Activated CD8-positive, alpha-beta memory T cell treated with anti-CD3 and anti-CD28 coated beads for 48 hours (primary cell): ENCODE measurements around the gene TLE1.

Experiments used
- DNase-seq, 3 experiments: peaks; one replicate each; pipeline ENCODE4 v3.0.0-alpha.2; 2020; ENCODE audit warnings: low read depth in 2 of 3, low spot score in 2 of 3

Gene TLE1

GRCh38 chr9:81579381-81579780 is 110.0 kb downstream of the TLE1 start:
- DNase-seq: no peak

GRCh38 chr9:81578606-81579005 is 110.7 kb downstream of the TLE1 start:
- no peak for DNase-seq

- DNase-seq: no peak
Observed at GRCh38 chr9:81575956-81576355, 113.4 kb downstream of the TLE1 start.

- no peak for DNase-seq
Observed at GRCh38 chr9:81574405-81574804, 114.9 kb downstream of the TLE1 start.

GRCh38 chr9:81573415-81574321 is 115.7 kb downstream of the TLE1 start:
- DNase-seq: no peak

DNA sequence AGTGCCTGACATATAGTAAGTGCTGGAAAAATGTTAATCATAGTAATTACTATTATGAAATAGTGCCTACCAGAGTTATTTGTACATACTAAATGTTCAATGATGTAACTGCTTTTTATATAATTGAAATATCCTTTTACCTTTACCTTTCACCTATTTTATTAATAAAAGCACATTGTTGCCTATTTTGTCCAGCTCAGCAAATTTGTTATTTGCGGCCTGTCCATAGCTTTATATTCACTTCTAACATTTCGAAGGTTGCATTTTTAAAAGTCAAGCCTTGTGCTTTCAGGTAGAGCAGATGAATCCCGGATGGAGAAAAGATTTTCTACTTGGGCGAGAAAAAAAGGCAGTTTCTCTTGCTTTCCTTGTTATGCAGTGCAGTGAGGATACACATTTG is 119.3 kb downstream of the TLE1 start:
- no peak for DNase-seq

DNA sequence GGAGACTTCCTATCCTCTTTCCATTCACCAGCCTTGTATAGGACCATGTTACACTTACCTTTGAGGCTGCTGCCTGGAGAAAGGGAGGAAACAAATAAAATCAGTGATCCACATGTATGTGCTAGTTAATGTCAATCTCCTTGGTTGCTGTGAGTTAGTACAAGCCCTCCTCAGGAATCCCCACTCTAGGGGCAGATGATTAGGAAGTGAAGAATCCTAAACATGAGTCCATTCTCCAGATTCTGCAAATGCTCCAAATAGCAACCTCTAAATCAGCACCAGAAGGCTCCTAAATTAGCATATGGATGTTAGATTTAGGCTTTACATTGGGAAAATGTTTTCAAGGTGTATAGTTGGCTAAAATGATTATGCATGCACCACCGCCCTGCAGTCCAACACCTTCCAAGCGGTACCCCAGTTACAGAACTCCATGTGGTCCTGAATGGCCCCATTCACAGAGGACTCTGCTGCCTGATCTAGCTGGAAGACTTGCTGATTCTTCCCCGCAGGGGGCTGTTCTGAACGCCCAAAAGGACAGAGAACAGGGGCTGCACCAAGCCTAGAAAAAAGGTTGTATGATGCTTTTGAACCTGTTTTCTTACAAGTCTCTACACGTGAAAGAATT is 123.2 kb downstream of the TLE1 start:
- no peak for DNase-seq

- DNase-seq: no peak
Observed at GRCh38 chr9:81565609-81566008, 123.7 kb downstream of the TLE1 start.

- DNase-seq: no peak
Observed at GRCh38 chr9:81565144-81565543, 124.2 kb downstream of the TLE1 start.

DNA sequence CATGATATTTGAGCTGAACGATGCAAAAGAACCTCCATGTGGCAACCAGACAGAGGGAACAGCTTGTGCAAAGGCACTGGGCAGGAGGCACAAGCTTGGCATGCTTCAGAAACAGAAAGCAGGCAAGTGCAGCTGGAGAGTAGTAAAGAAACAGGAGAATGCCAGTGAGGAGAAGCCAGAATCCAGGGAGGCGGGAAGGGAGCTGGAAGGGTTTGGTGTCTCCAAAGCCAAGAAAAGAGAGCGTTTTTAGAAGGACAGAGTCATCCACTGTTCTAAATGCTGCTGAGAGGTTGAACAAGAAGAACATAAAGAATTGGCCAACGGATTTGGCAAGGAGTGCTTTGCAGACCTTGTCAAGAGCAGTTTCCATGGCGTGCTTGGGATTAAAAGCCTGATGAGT is 124.7 kb downstream of the TLE1 start:
- DNase-seq: no peak

DNA sequence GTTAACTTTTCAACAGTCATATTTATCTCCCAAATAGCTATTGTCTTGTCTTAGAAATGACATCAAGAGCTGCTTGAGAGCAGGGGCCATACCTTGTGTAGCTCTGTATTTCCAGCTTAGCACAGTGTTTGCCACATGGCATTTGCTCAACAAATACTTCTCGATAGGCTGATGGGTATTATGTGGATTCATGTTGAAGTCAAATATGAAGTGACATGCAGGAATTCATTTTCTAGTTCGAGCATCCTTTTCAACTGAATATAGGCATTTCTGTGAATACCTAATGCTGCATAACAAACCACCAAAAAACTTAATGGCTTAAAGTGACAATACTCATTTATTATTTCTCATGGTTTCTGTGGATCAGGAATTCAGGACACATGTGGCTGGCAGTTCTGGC is 125.6 kb downstream of the TLE1 start:
- DNase-seq: no peak

- DNase-seq: no peak
Observed at GRCh38 chr9:81563020-81563407, 126.3 kb downstream of the TLE1 start.

DNA sequence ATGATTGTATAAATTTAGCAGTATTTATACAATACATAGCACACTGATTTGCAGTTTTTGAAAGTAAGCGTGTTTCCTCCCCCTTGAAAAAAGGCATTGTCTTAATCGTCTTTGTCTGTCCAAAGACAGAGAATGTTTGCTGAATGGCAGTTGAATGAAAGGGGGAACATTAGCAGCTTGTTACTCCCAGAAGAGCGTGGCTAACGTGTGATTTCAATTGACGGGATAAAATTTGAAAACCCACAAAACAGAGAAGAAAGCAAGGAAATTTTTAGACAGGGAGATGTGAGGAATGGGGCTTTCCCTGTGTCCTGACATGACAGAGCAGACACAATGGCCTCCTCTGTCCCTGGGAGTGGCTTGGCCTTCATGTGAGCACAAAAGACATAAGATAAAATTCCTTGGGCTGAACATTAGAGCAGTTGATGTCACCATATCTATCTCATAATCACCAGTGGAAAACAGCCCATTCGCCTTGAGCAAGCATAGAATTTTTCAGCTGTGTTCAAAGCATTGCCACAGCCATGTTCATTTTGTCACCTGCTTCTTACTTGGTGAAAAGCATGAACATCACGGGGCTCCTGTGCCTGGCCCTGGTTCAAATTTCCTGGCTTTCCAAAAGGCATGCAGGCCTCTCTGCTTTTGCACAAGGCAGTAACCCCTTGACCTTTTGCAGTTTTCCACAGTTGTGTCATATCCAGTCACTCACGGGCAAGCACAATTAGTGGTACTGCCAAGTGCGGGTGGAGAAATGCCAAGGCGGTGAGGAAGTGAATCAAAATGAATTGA is 126.9 kb downstream of the TLE1 start:
- DNase-seq: no peak

DNA sequence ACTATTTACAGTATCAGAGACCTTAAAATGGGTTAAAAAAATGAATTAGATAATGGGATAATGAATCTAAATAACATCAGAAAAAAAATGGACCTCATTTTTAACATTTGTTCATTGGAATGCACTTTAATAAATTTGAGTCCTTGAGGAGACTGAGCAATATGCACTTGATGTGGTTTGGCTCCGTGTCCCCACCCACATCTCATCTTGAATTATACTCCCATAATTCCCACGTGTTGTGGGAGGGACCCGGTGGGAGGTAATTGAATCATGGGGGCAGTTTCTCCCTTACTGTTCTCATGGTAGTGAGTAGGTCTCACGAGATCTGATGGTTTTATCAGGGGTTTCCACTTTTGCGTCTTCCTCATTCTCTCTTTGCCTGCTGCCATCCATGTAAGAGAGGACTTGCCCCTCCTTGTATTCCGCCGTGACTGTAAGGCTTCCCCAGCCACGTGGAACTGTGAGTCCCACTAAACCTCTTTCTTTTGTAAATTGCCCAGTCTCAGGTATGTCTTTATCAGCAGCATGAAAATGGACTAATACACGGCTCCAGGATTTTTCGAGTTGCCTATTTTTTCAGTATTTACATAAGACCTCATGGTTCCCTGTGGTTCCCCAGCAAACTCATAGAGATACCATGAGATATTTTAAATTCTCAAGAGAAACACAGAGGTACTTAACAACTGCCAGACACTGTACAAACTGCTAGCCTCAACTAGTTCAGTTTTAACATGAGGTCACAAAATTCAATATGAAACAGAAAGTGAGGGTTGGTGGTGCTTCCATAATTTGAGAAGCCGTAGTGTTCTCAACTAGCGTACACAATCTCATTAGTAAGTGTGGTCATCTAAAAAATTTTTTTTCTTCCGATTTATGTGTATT is 128.3 kb downstream of the TLE1 start:
- no peak for DNase-seq

- no peak for DNase-seq
Observed at GRCh38 chr9:81559709-81560108, 129.6 kb downstream of the TLE1 start.

DNA sequence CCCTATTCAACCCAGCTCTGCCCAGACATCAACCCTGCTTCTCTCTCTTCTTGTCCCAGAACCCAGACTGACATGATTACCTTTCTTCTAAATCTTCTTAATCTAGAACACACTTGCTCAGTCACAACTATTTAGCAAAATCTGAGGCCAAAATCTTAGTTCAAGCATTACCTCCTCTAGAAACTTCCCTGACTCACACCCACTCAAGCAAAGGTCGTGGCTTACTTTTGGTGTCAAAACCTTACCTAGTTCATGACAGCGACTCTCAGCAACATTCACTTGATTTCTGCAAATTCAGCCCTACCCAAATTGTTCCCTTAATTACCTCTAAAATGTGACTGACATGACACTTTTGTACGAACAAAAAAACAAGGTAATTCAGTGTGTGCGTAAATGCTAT is 130.2 kb downstream of the TLE1 start:
- DNase-seq: no peak

- no peak for DNase-seq
Observed at GRCh38 chr9:81558091-81558830, 131.1 kb downstream of the TLE1 start.

DNA sequence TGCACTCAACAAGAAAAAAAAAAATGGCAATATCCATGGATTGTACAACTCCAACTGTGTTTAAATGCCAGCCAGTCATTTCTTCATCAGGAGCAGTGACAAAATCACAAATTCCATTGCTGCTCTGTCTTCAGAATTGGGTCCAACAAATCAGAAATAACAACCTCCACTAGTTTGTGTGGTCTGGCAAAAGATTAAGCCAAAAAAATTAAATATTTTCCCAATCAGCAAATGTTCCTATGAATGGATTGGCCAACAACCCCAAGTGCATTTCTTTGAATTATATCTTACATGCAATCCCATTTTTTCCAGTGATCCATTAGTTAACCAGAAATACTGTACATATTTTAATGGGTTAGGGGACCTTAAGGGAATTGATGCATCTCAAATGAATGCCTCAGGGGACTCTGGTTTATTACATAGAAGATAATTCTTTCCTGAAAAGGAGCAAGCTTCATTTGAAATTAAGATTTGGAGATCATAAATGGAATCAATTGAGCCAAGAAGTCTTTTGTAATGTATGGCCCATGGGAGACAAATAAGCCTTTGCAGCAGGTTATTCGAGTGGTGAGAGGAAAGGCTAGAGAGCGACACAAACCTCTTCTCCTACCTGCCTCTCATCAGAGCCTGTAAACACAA is 131.8 kb downstream of the TLE1 start:
- DNase-seq: no peak

DNA sequence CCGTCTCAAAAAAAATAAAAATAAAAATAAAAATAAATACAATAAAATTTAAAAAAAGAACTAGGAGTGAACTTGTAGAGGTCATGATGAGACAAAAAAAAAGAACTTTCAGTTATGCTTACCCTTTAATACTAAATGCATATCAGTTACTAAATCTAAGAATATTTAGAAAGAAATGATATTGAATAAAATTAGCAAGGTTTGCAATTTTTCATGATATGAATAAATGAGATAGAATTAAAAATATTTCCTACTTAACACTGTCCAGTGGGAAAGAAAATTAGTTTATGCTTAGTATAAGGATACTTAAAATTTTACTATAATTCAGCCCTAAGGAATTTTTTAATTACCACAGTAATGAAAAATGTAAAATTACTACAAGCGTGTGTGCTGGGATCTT is 132.4 kb downstream of the TLE1 start:
- DNase-seq: no peak

DNA sequence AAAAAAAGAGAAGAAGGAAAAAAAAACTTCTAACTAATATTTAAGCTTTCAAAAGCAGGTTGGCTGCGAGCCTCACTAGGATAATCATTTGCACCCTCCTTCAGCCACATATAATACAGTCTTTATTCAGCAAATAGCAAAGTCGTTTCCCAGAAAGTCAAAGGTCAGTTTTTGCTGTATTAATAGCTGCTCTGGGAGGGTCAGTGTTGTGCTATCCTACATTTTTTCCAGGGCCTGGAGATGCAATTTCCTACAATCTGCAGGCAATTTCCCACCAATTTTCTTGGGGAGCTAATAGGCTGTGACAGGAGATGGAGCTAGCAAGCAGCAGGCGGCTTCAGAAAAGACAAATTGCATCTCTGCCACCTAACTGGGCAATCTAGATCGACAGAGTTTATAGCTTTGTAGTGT is 136.8 kb downstream of the TLE1 start:
- DNase-seq: no peak
